Right kidney (tissue), 1 donor: ENCODE data around the gene GPRIN2.
"Not testable (repeated sequence)": the region's sequence is repeated elsewhere in the genome, so short reads cannot be mapped to it uniquely, and the experiment has no call there.

Experiments
- DNase-seq: peaks from one replicate; pipeline ENCODE4 v3.0.0-alpha.2; 2016

Gene GPRIN2

GRCh38 chr10:46570655-46571054, 14.2 kb upstream of the GPRIN2 start:
- not testable (repeated sequence) for DNase-seq

- DNase-seq, result not testable (repeated sequence)
Measured at GRCh38 chr10:46567151-46567550, 10.7 kb upstream of the GPRIN2 start.

GRCh38 chr10:46565591-46566332, 9.3 kb upstream of the GPRIN2 start:
- peak; percentile 72 for DNase-seq

GRCh38 chr10:46560952-46561351, 4.5 kb upstream of the GPRIN2 start:
- DNase-seq, result no peak

- DNase-seq, result no peak
Measured at GRCh38 chr10:46560381-46560780, 3.9 kb upstream of the GPRIN2 start.

GRCh38 chr10:46559231-46559671, 2.8 kb upstream of the GPRIN2 start:
- no peak for DNase-seq

- DNase-seq, result no peak
Measured at GRCh38 chr10:46558392-46559185, 2.1 kb upstream of the GPRIN2 start.

- no peak for DNase-seq
Measured at GRCh38 chr10:46558122-46558391, 1.6 kb upstream of the GPRIN2 start.

- DNase-seq, result no peak
Measured at GRCh38 chr10:46557319-46558121, 1.1 kb upstream of the GPRIN2 start.

- DNase-seq, result peak; percentile 90
Measured at GRCh38 chr10:46555713-46556514, 544 bp downstream of the GPRIN2 start.

- DNase-seq, result no peak
Measured at GRCh38 chr10:46555366-46555712, 1.1 kb downstream of the GPRIN2 start.

- no peak for DNase-seq
Measured at GRCh38 chr10:46554166-46554781, 2.2 kb downstream of the GPRIN2 start.

- DNase-seq, result no peak
Measured at GRCh38 chr10:46553238-46554049, 3.0 kb downstream of the GPRIN2 start.

- no peak for DNase-seq
Measured at GRCh38 chr10:46552526-46553237, 3.8 kb downstream of the GPRIN2 start.

GRCh38 chr10:46551701-46552525, 4.5 kb downstream of the GPRIN2 start:
- no peak for DNase-seq

GRCh38 chr10:46550795-46551700, 5.4 kb downstream of the GPRIN2 start:
- no peak for DNase-seq

- no peak for DNase-seq
Measured at GRCh38 chr10:46550076-46550790, 6.2 kb downstream of the GPRIN2 start.
